Body of pancreas (tissue), 4 donors: ENCODE measurements around the gene CIP2A. TPM values are rescaled to one million over a fixed set of nuclear protein-coding genes. Genes with fewer than 3 reads are reported as not detected.

Experiments used
- ATAC-seq: fragments of 150-250 bp; one replicate; pipeline ENCODE4 v1.9.1; 2016
- DNase-seq, 4 donors: peaks; one replicate each; pipeline ENCODE4 v3.0.0-alpha.2; 2019
- H3K27ac ChIP-seq, 4 donors: fragments of 200-600 bp; sonication (generic); 1 replicate in 3 of 4; 2 replicates in 1 of 4; pipeline versions ENCODE4 v1.5.1 to v1.6.1; 2016 to 2019; ENCODE audit warnings: mild to moderate bottlenecking in 1 of 4, mixed read lengths in 1 of 4, moderate library complexity in 1 of 4
- H3K27me3 ChIP-seq, 2 donors: fragments of 200-600 bp; sonication (generic); one replicate each; pipeline ENCODE4 v1.6.0; 2016; ENCODE audit warnings: mild to moderate bottlenecking in 1 of 2
- H3K36me3 ChIP-seq, 2 donors: fragments of 200-600 bp; sonication (generic); replicated peaks in 1 of 2; 2 replicates each; pipeline ENCODE4 v1.5.1; 2016; ENCODE audit warnings: low read depth in 2 of 2; ENCODE audit not compliant: insufficient read depth in 1 of 2
- H3K4me1 ChIP-seq: fragments of 200-600 bp; sonication (generic); one replicate; pipeline ENCODE4 v1.6.0; 2016
- H3K4me3 ChIP-seq, 2 donors: fragments of 200-600 bp; sonication (generic); 1 replicate in 1 of 2; 2 replicates in 1 of 2; pipeline ENCODE4 v1.5.1; 2016 to 2019
- H3K9me3 ChIP-seq, 3 donors: fragments of 200-600 bp; sonication (generic); 1 replicate in 2 of 3; 2 replicates in 1 of 3; pipeline ENCODE4 v1.5.1; 2016
- CTCF ChIP-seq, 7 experiments: fragments of 450-650 bp in 4 of 7; fragments of 200-600 bp in 3 of 7; sonication (generic) in 3 of 7; IDR thresholded peaks; one replicate each; pipeline ENCODE4 v1.5.1; 2016 to 2019; ENCODE audit warnings: antibody characterized with exemption in 7 of 7
- POLR2A ChIP-seq, 3 donors: fragments of 450-650 bp; IDR thresholded peaks; one replicate each; pipeline ENCODE4 v1.6.1; 2016; ENCODE audit warnings: antibody characterized with exemption in 3 of 3, mild to moderate bottlenecking in 2 of 3
- WGBS, 2 donors: methylation state at CpG; one replicate each; pipeline ENCODE4 v1.1.5; 2017; 5-methylcytosine and 5-hydroxymethylcytosine counted together
- intact Hi-C: fragments of 100-400 bp; cut with DNase I; formaldehyde crosslinking; loops from one replicate; pipeline ENCODE4 v1.15.1; 2023
- total RNA-seq, 2 donors: library from RNA; depleted of rRNA; stranded (reverse); fragments of >200 nt; gene quantifications; one replicate each; pipeline ENCODE4 v1.1.0, GENCODE V29; 2016

CIP2A gene
- total RNA-seq, 2 donors from 2014 or later, result 0.33 to 3.6 TPM

DNA sequence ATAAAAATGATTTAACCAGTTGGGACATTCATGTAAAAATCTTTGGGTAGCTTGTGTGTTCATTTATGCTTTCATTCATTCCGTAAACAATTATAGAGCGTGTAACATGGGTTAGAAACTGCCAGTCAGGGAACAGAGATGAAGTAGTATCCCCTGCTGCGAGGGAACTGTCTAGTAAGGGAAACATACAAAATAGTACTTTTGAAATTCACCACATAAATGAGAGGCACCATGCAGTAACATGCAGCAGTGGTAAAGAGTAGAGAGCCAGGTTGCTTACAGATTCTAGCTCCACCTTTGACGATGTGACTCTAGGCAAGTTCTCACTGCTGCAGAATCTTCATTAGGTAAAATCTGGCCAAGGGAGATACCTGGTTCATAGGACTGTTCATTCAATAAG lies 1.2 kb upstream of the CIP2A start:
- no peak for DNase-seq
- ATAC-seq, result no peak
- 27 to 32% methylated on average over 4 of the region's 4 CpGs for WGBS, 2 donors
- peak overlapping the region in 1 of 2 donors; percentile 96 for H3K4me3 ChIP-seq
- peaks cover 11% of the 10 kb centered on the region for H3K4me1 ChIP-seq
- TF ChIP-seq POLR2A (IDR thresholded peaks at IDR 0.05) (no peak), CTCF (IDR thresholded peaks at IDR 0.05) (no peak)
- H3K27ac ChIP-seq, result peak overlapping the region in 1 of 4 donors; percentile 89
- intact Hi-C loops, result no loop called here
- H3K36me3 ChIP-seq, result no peaks in the 10 kb centered on the region
- H3K27me3 ChIP-seq, result no peaks in the 10 kb centered on the region
- H3K9me3 ChIP-seq, result no peaks in the 10 kb centered on the region

GRCh38 chr3:108589998-108590323 lies 723 bp upstream of the CIP2A start:
- Histone ChIP-seq H3K4me3 (peak overlapping the region; percentile 82 to 96), H3K27ac (peak overlapping the region; percentile 85 to 89 (median 88)), H3K4me1 (peaks cover 11% of the 10 kb centered on the region), H3K27me3 (no peaks in the 10 kb centered on the region), H3K9me3 (no peaks in the 10 kb centered on the region), H3K36me3 (no peaks in the 10 kb centered on the region)
- DNase-seq (no peak), ATAC-seq (no peak)
- intact Hi-C loops, result no loop called here
- 1% methylated on average over 11 of the region's 11 CpGs for WGBS, 2 donors
- TF ChIP-seq POLR2A (IDR thresholded peaks at IDR 0.05) (no peak), CTCF (IDR thresholded peaks at IDR 0.05) (no peak)

DNA sequence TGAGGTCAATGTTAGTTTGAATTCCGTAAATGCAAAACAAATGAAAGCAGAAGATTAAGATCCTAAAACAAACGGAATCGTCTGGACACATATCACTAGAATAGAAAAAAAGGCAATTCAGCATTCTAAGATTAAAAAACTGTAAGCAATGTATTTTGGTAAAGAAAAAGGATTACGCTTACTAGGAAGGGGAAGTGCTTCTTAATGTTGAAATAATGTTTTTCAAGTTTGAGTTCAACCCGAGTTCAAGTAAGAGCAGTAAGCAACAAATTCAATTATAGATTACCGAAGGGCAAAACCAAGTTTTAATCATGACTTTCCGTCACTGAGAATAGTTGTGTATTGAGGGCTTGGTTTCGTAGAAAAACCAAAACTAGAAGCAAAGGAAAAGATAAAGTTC lies 637 bp downstream of the CIP2A start:
- Histone ChIP-seq H3K36me3 (no peaks in the 10 kb centered on the region), H3K9me3 (no peaks in the 10 kb centered on the region), H3K27ac (peak overlapping the region in 2 of 4 donors; percentile 87 to 89), H3K4me1 (peaks cover 11% of the 10 kb centered on the region), H3K4me3 (peak overlapping the region in 1 of 2 donors; percentile 96), H3K27me3 (no peaks in the 10 kb centered on the region)
- ATAC-seq, result no peak
- intact Hi-C loops, result no loop called here
- no peak for TF ChIP-seq POLR2A (IDR thresholded peaks at IDR 0.05)
- TF ChIP-seq CTCF (IDR thresholded peaks at IDR 0.05), result no peak
- no peak for DNase-seq
- 1 to 2% methylated on average over 8 of the region's 8 CpGs for WGBS, 2 donors

- Histone ChIP-seq H3K4me3 (no peak overlapping the region), H3K27ac (no peak overlapping the region), H3K27me3 (no peaks in the 10 kb centered on the region), H3K4me1 (no peaks in the 10 kb centered on the region), H3K36me3 (no peaks in the 10 kb centered on the region), H3K9me3 (no peaks in the 10 kb centered on the region)
- DNase-seq (no peak), ATAC-seq (no peak)
- no peak for TF ChIP-seq POLR2A (IDR thresholded peaks at IDR 0.05)
- TF ChIP-seq CTCF (IDR thresholded peaks at IDR 0.05), result no peak
- intact Hi-C loops, result no loop called here
- WGBS, 2 donors, result 57 to 58% methylated on average over 2 of the region's 2 CpGs
Observed at GRCh38 chr3:108578064-108578463, 11.2 kb downstream of the CIP2A start.

GRCh38 chr3:108569336-108569735 lies 19.9 kb downstream of the CIP2A start:
- H3K9me3 ChIP-seq, result no peaks in the 10 kb centered on the region
- 95 to 99% methylated on average over 4 of the region's 4 CpGs for WGBS, 2 donors
- ATAC-seq (no peak), DNase-seq (no peak)
- intact Hi-C loops, result no loop called here
- no peaks in the 10 kb centered on the region for H3K4me1 ChIP-seq
- no peaks in the 10 kb centered on the region for H3K27me3 ChIP-seq
- no peak overlapping the region for H3K4me3 ChIP-seq
- H3K27ac ChIP-seq, result no peak overlapping the region
- TF ChIP-seq POLR2A (IDR thresholded peaks at IDR 0.05) (no peak), CTCF (IDR thresholded peaks at IDR 0.05) (no peak)
- H3K36me3 ChIP-seq, result no peaks in the 10 kb centered on the region
